Uterus (tissue), 4 donors: ENCODE results near the gene OR2A25. TPM values are rescaled to one million over a fixed set of nuclear protein-coding genes. Genes with fewer than 3 reads are reported as not detected.

Experiments
- DNase-seq, 2 donors: peaks; one replicate each; pipeline ENCODE4 v3.0.0-alpha.2; 2019 to 2020
- H3K27ac ChIP-seq, 2 donors: fragments of 200-600 bp; sonication (generic); 1 replicate in 1 of 2; 2 replicates in 1 of 2; pipeline ENCODE4 v1.5.1; 2016 to 2018
- H3K27me3 ChIP-seq, 2 donors: fragments of 200-600 bp; sonication (generic); one replicate each; pipeline ENCODE4 v1.5.1; 2018 to 2019; ENCODE audit warnings: control low read depth in 1 of 2
- H3K36me3 ChIP-seq, 2 donors: fragments of 200-600 bp; sonication (generic); one replicate each; pipeline ENCODE4 v1.5.1; 2019; ENCODE audit warnings: control low read depth in 1 of 2
- H3K4me1 ChIP-seq, 2 donors: fragments of 200-600 bp; sonication (generic); one replicate each; pipeline ENCODE4 v1.5.1; 2018 to 2019; ENCODE audit warnings: control low read depth in 1 of 2
- H3K4me3 ChIP-seq, 2 donors: fragments of 200-600 bp; sonication (generic); 1 replicate in 1 of 2; 2 replicates in 1 of 2; pipeline ENCODE4 v1.5.1; 2018 to 2019; ENCODE audit warnings: mild to moderate bottlenecking in 1 of 2
- H3K9me3 ChIP-seq, 2 donors: fragments of 200-600 bp; sonication (generic); one replicate each; pipeline ENCODE4 v1.5.1; 2019; ENCODE audit warnings: control low read depth in 1 of 2
- POLR2A ChIP-seq, 2 donors: fragments of 450-650 bp; IDR thresholded peaks; one replicate each; pipeline ENCODE4 v1.6.1; 2016; ENCODE audit warnings: antibody characterized with exemption in 2 of 2, mild to moderate bottlenecking in 1 of 2, moderate library complexity in 1 of 2
- intact Hi-C: fragments of 100-400 bp; cut with DNase I; formaldehyde crosslinking; loops from one replicate; pipeline ENCODE4 v1.15.1; 2023; ENCODE audit warnings: low total_unique reads
- small RNA-seq: library from RNA; depleted of rRNA; stranded (forward); fragments of <200 nt; gene quantifications from one replicate; pipeline ENCODE3, GENCODE V24; 2016
- total RNA-seq, 4 donors: library from RNA; depleted of rRNA in 3 of 4; stranded (reverse); fragments of >200 nt in 3 of 4; gene quantifications; one replicate each; pipeline versions ENCODE4 v1.1.0 to v1.2.4, GENCODE V29; 2014 to 2023
- TF ChIP-seq, protein P1 (sequence below), 4 experiments: fragments of 200-600 bp in 2 of 4; fragments of 450-650 bp in 2 of 4; sonication (generic) in 2 of 4; IDR thresholded peaks; one replicate each; pipeline ENCODE4 v1.5.1; 2016 to 2019; ENCODE audit warnings: antibody characterized with exemption in 4 of 4, mild to moderate bottlenecking in 2 of 4, moderate library complexity in 1 of 4
- donor health status: DM: yes; HTN: yes; CAD: no.

Gene OR2A25
- total RNA-seq, 4 donors from 2014 or later, result not detected

DNA sequence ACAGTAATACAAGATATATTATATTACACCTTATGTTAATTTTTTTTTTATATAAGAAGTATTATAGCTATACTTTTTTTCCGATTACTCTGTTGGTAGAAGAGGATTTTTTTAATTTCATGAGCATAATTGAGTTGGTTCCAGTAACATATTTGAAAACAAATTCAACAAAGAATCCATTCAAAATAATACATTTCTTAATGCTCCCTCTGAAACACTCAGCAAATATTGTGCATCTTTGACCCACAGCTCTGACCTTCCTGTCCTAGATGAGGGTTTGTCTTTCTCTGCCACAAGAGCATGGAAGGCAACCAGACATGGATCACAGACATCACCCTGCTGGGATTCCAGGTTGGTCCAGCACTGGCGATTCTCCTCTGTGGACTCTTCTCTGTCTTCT, 39.7 kb downstream of the OR2A25 start, which contains the start of gene OR2A2:
OR2A2 (plus strand) TSS at position 301 of the 400 bp plus-strand sequence; CDS start at position 301, 0 bp downstream.
- no peaks in the 10 kb centered on the region for H3K27me3 ChIP-seq
- TF ChIP-seq, protein P1, sequence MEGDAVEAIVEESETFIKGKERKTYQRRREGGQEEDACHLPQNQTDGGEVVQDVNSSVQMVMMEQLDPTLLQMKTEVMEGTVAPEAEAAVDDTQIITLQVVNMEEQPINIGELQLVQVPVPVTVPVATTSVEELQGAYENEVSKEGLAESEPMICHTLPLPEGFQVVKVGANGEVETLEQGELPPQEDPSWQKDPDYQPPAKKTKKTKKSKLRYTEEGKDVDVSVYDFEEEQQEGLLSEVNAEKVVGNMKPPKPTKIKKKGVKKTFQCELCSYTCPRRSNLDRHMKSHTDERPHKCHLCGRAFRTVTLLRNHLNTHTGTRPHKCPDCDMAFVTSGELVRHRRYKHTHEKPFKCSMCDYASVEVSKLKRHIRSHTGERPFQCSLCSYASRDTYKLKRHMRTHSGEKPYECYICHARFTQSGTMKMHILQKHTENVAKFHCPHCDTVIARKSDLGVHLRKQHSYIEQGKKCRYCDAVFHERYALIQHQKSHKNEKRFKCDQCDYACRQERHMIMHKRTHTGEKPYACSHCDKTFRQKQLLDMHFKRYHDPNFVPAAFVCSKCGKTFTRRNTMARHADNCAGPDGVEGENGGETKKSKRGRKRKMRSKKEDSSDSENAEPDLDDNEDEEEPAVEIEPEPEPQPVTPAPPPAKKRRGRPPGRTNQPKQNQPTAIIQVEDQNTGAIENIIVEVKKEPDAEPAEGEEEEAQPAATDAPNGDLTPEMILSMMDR (IDR thresholded peaks at IDR 0.05), result no peak
- no peak within 1 kb of the TSS for H3K4me3 ChIP-seq
- no peaks in the 10 kb centered on the region for H3K4me1 ChIP-seq
- H3K36me3 ChIP-seq, result no peaks in the 10 kb centered on the region
- no peak for DNase-seq
- no peak within 1 kb of the TSS for H3K27ac ChIP-seq
- intact Hi-C loops, result no loop called here
- H3K9me3 ChIP-seq, result no peaks in the 10 kb centered on the region

DNA sequence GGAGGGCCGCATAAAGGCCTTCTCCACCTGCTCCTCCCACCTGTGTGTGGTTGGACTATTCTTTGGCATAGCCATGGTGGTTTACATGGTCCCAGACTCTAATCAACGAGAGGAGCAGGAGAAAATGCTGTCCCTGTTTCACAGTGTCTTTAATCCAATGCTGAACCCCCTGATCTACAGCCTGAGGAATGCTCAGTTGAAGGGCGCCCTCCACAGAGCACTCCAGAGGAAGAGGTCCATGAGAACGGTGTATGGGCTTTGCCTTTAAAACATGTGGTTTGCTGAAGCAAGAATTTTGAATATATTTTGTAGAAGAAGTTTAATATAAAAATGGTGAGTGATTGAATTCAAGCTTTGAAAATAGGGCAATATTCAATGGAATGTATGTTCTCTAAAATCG, 40.7 kb downstream of the OR2A25 start:
- no peak overlapping the region for H3K4me3 ChIP-seq
- no peaks in the 10 kb centered on the region for H3K4me1 ChIP-seq
- DNase-seq, result no peak
- no peak overlapping the region for H3K27ac ChIP-seq
- no peaks in the 10 kb centered on the region for H3K36me3 ChIP-seq
- intact Hi-C loops, result no loop called here
- TF ChIP-seq POLR2A (IDR thresholded peaks at IDR 0.05), result no peak
- TF ChIP-seq, protein P1 (IDR thresholded peaks at IDR 0.05), result no peak
- no peaks in the 10 kb centered on the region for H3K27me3 ChIP-seq
- no peaks in the 10 kb centered on the region for H3K9me3 ChIP-seq

DNA sequence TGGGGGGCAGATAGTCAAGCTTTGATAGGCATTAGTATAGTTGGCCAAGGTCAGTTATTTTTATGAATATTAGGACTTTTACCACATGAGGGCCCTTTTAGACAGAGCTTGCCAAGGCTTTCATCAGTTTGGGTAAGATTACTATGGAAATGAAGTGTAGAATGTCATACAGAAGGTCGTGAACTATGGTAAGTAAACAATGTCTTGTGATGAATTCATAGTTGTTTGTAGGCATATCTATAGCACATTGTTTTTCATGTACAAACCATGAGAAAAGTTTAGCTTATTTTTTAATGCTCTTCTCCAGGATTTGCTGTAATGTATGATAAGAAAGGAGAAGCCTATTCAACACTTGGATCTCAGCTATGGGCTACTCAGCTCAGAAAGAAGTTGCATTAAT, 44.0 kb downstream of the OR2A25 start:
- no peak for TF ChIP-seq POLR2A (IDR thresholded peaks at IDR 0.05)
- TF ChIP-seq, protein P1 (IDR thresholded peaks at IDR 0.05), result no peak
- DNase-seq, result no peak
- H3K27me3 ChIP-seq, result no peaks in the 10 kb centered on the region
- H3K4me3 ChIP-seq, result no peak overlapping the region
- H3K36me3 ChIP-seq, result no peaks in the 10 kb centered on the region
- H3K9me3 ChIP-seq, result no peaks in the 10 kb centered on the region
- H3K4me1 ChIP-seq, result no peaks in the 10 kb centered on the region
- H3K27ac ChIP-seq, result no peak overlapping the region
- intact Hi-C loops, result no loop called here

DNA sequence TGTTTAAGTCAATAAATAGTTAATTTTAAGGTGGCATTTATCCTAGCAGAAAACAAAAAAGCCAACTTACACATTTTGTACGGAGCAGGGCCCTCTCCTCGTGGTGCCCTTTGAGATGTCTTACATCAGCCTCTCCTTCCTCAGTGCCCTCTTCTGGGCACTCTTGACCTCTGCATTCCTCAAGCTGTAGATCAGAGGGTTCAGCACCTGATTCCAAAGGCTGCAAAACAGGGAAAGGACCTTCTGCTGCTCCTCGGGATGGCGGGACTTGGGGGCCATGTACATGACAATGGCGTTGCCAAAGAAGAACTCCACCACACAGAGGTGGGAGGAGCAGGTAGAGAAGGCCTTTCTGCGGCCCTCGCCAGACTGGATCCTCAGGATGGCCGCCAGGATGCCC, 48.7 kb downstream of the OR2A25 start:
- intact Hi-C loops, result no loop called here
- TF ChIP-seq, protein P1 (IDR thresholded peaks at IDR 0.05), result no peak
- no peak for TF ChIP-seq POLR2A (IDR thresholded peaks at IDR 0.05)

DNA sequence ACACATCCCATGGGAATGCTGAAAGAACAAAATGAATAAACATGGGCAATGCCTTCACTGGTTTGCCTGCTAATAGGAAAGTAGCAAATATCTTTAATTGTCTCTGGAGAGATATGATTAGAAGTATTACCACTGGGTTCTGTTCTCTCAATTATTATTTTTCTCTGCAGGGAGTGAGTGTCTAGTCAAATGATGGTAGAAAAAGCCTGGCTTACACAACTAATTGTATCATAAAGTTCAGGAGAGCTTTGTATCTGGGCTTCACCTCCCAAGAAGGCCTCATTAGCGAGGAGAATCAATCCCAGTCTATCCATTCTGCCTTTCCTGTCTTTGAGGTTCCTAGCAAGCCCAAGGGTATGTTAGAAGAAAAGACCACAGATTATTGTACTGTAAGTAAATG, 53.3 kb downstream of the OR2A25 start, which contains the start of gene OR2A14:
OR2A14 (plus strand) TSS at position 301 of the 400 bp plus-strand sequence. CDS start 5,937 bp downstream, outside the sequence.
- intact Hi-C loops, result no loop called here
- Histone ChIP-seq H3K36me3 (no peaks in the 10 kb centered on the region), H3K4me1 (no peaks in the 10 kb centered on the region)

More for the DNA sequence above, 48.7 kb downstream of the OR2A25 start:
- no peaks in the 10 kb centered on the region for H3K4me1 ChIP-seq
- no peaks in the 10 kb centered on the region for H3K27me3 ChIP-seq
- no peaks in the 10 kb centered on the region for H3K9me3 ChIP-seq
- DNase-seq, result no peak
- H3K4me3 ChIP-seq, result no peak overlapping the region
- H3K36me3 ChIP-seq, result no peaks in the 10 kb centered on the region
- no peak overlapping the region for H3K27ac ChIP-seq

More for the DNA sequence above, 53.3 kb downstream of the OR2A25 start, which contains the start of gene OR2A14:
- no peaks in the 10 kb centered on the region for H3K27me3 ChIP-seq
- TF ChIP-seq, protein P1 (IDR thresholded peaks at IDR 0.05), result no peak
- no peak for TF ChIP-seq POLR2A (IDR thresholded peaks at IDR 0.05)
- DNase-seq, result no peak
- H3K27ac ChIP-seq, result no peak within 1 kb of the TSS
- no peaks in the 10 kb centered on the region for H3K9me3 ChIP-seq
- no peak within 1 kb of the TSS for H3K4me3 ChIP-seq

Small RNA genes within 50 kb of the gene (small RNA-seq; reads per million reads assigned to genes)
- not detected for gene OR2A41P

Other genes starting within 250 kb of the OR2A25 start
- 100 to 1,000 TPM in 1 of 4 donors, 10 to 100 TPM in 3; 12.3 to 137 (median 46.6) TPM for gene TCAF1, start 167.6 kb upstream of the OR2A25 start, total RNA-seq
- not detected for gene OR2F2, start 134.6 kb upstream of the OR2A25 start, total RNA-seq
- not detected for gene OR2F1, start 115.0 kb upstream of the OR2A25 start, total RNA-seq
- not detected for gene OR6B1, start 69.5 kb upstream of the OR2A25 start, total RNA-seq
- gene OR2A5, start 20.9 kb upstream of the OR2A25 start, total RNA-seq, result not detected
- gene OR2A12, start 16.5 kb downstream of the OR2A25 start, total RNA-seq, result not detected
- not detected for gene OR2A2, start 39.8 kb downstream of the OR2A25 start, total RNA-seq
- gene OR2A14, start 53.4 kb downstream of the OR2A25 start, total RNA-seq, result not detected
- gene CTAGE4, start 113.7 kb downstream of the OR2A25 start, total RNA-seq, result 1 to 10 TPM in 1 of 4 donors, under 1 TPM in 2, not detected in 1; 0.26 to 7.2 (median 0.29) TPM
- gene ARHGEF35, start 126.0 kb downstream of the OR2A25 start, total RNA-seq, result 1 to 10 TPM in 3 of 4 donors, under 1 TPM in 1; 0.29 to 8.6 (median 4.4) TPM
- gene OR2A42, start 169.8 kb downstream of the OR2A25 start, total RNA-seq, result 1 to 10 TPM in 1 of 4 donors, under 1 TPM in 1, not detected in 2; 0.15 to 4.1 TPM
- gene OR2A7, start 195.0 kb downstream of the OR2A25 start, total RNA-seq, result 1 to 10 TPM in 3 of 4 donors, not detected in 1; 2.8 to 3.8 (median 3.2) TPM
- 1 to 10 TPM in 1 of 4 donors, not detected in 3; 1.5 TPM for gene CTAGE8, start 199.5 kb downstream of the OR2A25 start, total RNA-seq
- gene OR2A1, start 242.6 kb downstream of the OR2A25 start, total RNA-seq, result 1 to 10 TPM in 1 of 4 donors, under 1 TPM in 1, not detected in 2; 0.48 to 3.8 TPM